ENCODE results near the gene AGER. TPM values are rescaled to one million over a fixed set of nuclear protein-coding genes. Genes with fewer than 3 reads are reported as not detected.

Gene AGER
- total and polyA plus RNA-seq, 2 donors (not counting 1 experiment from before 2014, with no cell fraction given) = 0.50 to 0.78 TPM

- H3K4me1 ChIP-seq (ENCODE audit: control insufficient read depth, extremely low read depth, insufficient read depth, low read length) = peaks cover under 1% of the 10 kb centered on the region
- H2AFZ ChIP-seq (ENCODE audit: low read length) = no peak overlapping the region
- no peaks in the 10 kb centered on the region for H3K36me3 ChIP-seq (ENCODE audit: control insufficient read depth, insufficient read depth, low read length)
- no peaks in the 10 kb centered on the region for H3K79me2 ChIP-seq (ENCODE audit: control insufficient read depth, insufficient read depth, low read length)
- H3K27ac ChIP-seq (ENCODE audit: insufficient read depth, low read length) = no peak overlapping the region
- no peak overlapping the region for H3K4me3 ChIP-seq (replicated peaks in 1 of 4; ENCODE audit: control extremely low read depth in 1 of 4, insufficient read depth in 1 of 4, low read depth in 3 of 4, low read length in 4 of 4)
- no peaks in the 10 kb centered on the region for H3K9me3 ChIP-seq (ENCODE audit: control insufficient read depth, insufficient read depth, low read depth, low read length)
- TF ChIP-seq EZH2 (IDR thresholded peaks at IDR 0.05; ENCODE audit: low read length, missing control alignments) (no peak), CTCF (conservative IDR thresholded peaks at IDR 0.05 in 1 of 2, IDR thresholded peaks at IDR 0.05 in 1 of 2; ENCODE audit: low read depth in 1 of 2, low read length in 2 of 2) (no peak)
- H3K9ac ChIP-seq (ENCODE audit: insufficient read depth, low read length) = no peak overlapping the region
- peaks cover 9% of the 10 kb centered on the region for H3K27me3 ChIP-seq (ENCODE audit: control insufficient read depth, insufficient read depth, low read length)
- no peak for DNase-seq (ENCODE audit: low read depth in 2 of 2)
- no peaks in the 10 kb centered on the region for H4K20me1 ChIP-seq (ENCODE audit: control insufficient read depth, extremely low read depth, insufficient read depth, low read length)
- no peak overlapping the region for H3K4me2 ChIP-seq (ENCODE audit: extremely low read depth, insufficient read depth, low read length)
Observed at GRCh38 chr6:32202186-32202585, 18.1 kb upstream of the AGER start.

- Histone ChIP-seq H3K79me2 (ENCODE audit: control insufficient read depth, insufficient read depth, low read length) (no peaks in the 10 kb centered on the region), H2AFZ (ENCODE audit: low read length) (no peak overlapping the region), H4K20me1 (ENCODE audit: control insufficient read depth, extremely low read depth, insufficient read depth, low read length) (no peaks in the 10 kb centered on the region), H3K27ac (ENCODE audit: insufficient read depth, low read length) (no peak overlapping the region), H3K9ac (ENCODE audit: insufficient read depth, low read length) (no peak overlapping the region), H3K4me3 (replicated peaks in 1 of 4; ENCODE audit: control extremely low read depth in 1 of 4, insufficient read depth in 1 of 4, low read depth in 3 of 4, low read length in 4 of 4) (no peak overlapping the region), H3K27me3 (ENCODE audit: control insufficient read depth, insufficient read depth, low read length) (peaks cover 9% of the 10 kb centered on the region), H3K36me3 (ENCODE audit: control insufficient read depth, insufficient read depth, low read length) (no peaks in the 10 kb centered on the region), H3K4me2 (ENCODE audit: extremely low read depth, insufficient read depth, low read length) (no peak overlapping the region), H3K4me1 (ENCODE audit: control insufficient read depth, extremely low read depth, insufficient read depth, low read length) (peaks cover 6% of the 10 kb centered on the region), H3K9me3 (ENCODE audit: control insufficient read depth, insufficient read depth, low read depth, low read length) (no peaks in the 10 kb centered on the region)
- TF ChIP-seq EZH2 (IDR thresholded peaks at IDR 0.05; ENCODE audit: low read length, missing control alignments) (no peak), CTCF (conservative IDR thresholded peaks at IDR 0.05 in 1 of 2, IDR thresholded peaks at IDR 0.05 in 1 of 2; ENCODE audit: low read depth in 1 of 2, low read length in 2 of 2) (no peak)
- DNase-seq (ENCODE audit: low read depth in 2 of 2) = no peak
Observed at GRCh38 chr6:32200711-32201475, 16.8 kb upstream of the AGER start.

GRCh38 chr6:32198866-32199265 is 14.8 kb upstream of the AGER start:
- Histone ChIP-seq H3K4me3 (replicated peaks in 1 of 4; ENCODE audit: control extremely low read depth in 1 of 4, insufficient read depth in 1 of 4, low read depth in 3 of 4, low read length in 4 of 4) (no peak overlapping the region), H3K9ac (ENCODE audit: insufficient read depth, low read length) (no peak overlapping the region)
- DNase-seq (ENCODE audit: low read depth in 2 of 2) = no peak

More at GRCh38 chr6:32198866-32199265, 14.8 kb upstream of the AGER start:
- Histone ChIP-seq H4K20me1 (ENCODE audit: control insufficient read depth, extremely low read depth, insufficient read depth, low read length) (no peaks in the 10 kb centered on the region), H2AFZ (ENCODE audit: low read length) (no peak overlapping the region), H3K4me1 (ENCODE audit: control insufficient read depth, extremely low read depth, insufficient read depth, low read length) (peaks cover 6% of the 10 kb centered on the region), H3K4me2 (ENCODE audit: extremely low read depth, insufficient read depth, low read length) (no peak overlapping the region), H3K27me3 (ENCODE audit: control insufficient read depth, insufficient read depth, low read length) (peaks cover 9% of the 10 kb centered on the region), H3K36me3 (ENCODE audit: control insufficient read depth, insufficient read depth, low read length) (no peaks in the 10 kb centered on the region), H3K9me3 (ENCODE audit: control insufficient read depth, insufficient read depth, low read depth, low read length) (no peaks in the 10 kb centered on the region), H3K27ac (ENCODE audit: insufficient read depth, low read length) (no peak overlapping the region), H3K79me2 (ENCODE audit: control insufficient read depth, insufficient read depth, low read length) (no peaks in the 10 kb centered on the region)
- TF ChIP-seq CTCF (conservative IDR thresholded peaks at IDR 0.05 in 1 of 2, IDR thresholded peaks at IDR 0.05 in 1 of 2; ENCODE audit: low read depth in 1 of 2, low read length in 2 of 2) (no peak), EZH2 (IDR thresholded peaks at IDR 0.05; ENCODE audit: low read length, missing control alignments) (no peak)
